Stimulated activated memory B cell treated with anti-CD40 and anti-IgM and Interleukin-4, amounts not matched to agents 10 μg/mL and 1 μg/mL and 100 μg/mL, for 72 hours (primary cell): ENCODE results near the gene FAM193A.
"Not testable (repeated sequence)": the region's sequence is repeated elsewhere in the genome, so short reads cannot be mapped to it uniquely, and the experiment has no call there.

Source experiments
- ATAC-seq: fragments of 150-1000 bp; cut with Tn5 transposase; 2 replicates; pipeline ENCODE4 v1.10.0; 2021
- H3K27ac Mint-ChIP-seq: one replicate; pipeline ENCODE4 v1.8.0; 2022; ENCODE audit warnings: mild to moderate bottlenecking, mixed read lengths
- H3K27me3 Mint-ChIP-seq: one replicate; pipeline ENCODE4 v1.8.0; 2022; ENCODE audit warnings: mixed read lengths
- H3K36me3 Mint-ChIP-seq: one replicate; pipeline ENCODE4 v1.8.0; 2022; ENCODE audit warnings: mixed read lengths
- H3K4me1 Mint-ChIP-seq: one replicate; pipeline ENCODE4 v1.8.0; 2022; ENCODE audit warnings: mixed read lengths
- H3K4me3 Mint-ChIP-seq: one replicate; pipeline ENCODE4 v1.8.0; 2022; ENCODE audit warnings: mild to moderate bottlenecking, moderate library complexity, mixed read lengths
- H3K9me3 Mint-ChIP-seq: one replicate; pipeline ENCODE4 v1.8.0; 2022; ENCODE audit warnings: mixed read lengths

Gene FAM193A

DNA sequence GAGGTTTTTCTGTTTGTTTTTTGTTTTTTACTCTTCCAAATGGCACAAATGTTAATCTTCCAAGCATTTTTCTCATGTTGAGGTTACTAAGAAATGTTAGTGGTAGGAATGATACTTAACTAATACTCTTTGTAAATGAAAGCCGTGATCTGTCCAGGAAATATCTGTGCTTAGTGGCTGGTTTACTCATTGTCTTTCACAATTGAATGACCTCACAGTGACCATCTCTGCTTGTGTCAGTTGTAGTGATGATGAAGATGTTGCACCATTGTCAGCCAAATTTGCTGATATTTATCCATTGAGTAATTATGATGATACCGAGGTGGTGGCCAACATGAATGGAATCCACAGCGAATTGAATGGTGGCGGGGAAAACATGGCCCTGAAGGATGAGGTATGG is 126.2 kb downstream of the FAM193A start:
- Mint-ChIP-seq H3K9me3 (no peaks in the 10 kb centered on the region), H3K27ac (peak overlapping the region; percentile 23), H3K4me3 (no peak overlapping the region), H3K27me3 (no peaks in the 10 kb centered on the region), H3K36me3 (peaks cover 76% of the 10 kb centered on the region), H3K4me1 (peaks cover 26% of the 10 kb centered on the region)
- ATAC-seq: no peak

DNA sequence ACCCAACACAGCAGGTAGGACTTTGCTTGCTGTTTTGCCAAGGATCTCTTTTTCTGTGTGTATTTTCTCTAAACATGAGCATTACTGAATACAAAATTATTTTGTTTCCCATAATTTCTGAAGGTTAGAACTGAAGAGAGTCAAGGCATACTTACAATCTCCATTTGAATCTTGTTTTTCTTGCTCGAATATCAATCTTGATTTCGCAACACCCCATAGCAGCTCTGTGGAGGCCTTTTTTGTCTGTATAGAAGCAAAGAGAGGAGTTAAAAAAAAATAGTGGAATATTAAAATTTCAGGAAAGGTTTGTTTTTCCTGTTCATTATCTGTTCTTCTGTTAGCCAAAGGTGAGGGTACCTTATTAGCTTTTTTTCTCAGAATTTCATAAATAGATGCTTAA is 126.8 kb downstream of the FAM193A start:
- Mint-ChIP-seq H3K4me3 (no peak overlapping the region), H3K27me3 (no peaks in the 10 kb centered on the region), H3K4me1 (peaks cover 27% of the 10 kb centered on the region), H3K36me3 (peaks cover 71% of the 10 kb centered on the region), H3K27ac (peak overlapping the region; percentile 23), H3K9me3 (no peaks in the 10 kb centered on the region)
- ATAC-seq: no peak

DNA sequence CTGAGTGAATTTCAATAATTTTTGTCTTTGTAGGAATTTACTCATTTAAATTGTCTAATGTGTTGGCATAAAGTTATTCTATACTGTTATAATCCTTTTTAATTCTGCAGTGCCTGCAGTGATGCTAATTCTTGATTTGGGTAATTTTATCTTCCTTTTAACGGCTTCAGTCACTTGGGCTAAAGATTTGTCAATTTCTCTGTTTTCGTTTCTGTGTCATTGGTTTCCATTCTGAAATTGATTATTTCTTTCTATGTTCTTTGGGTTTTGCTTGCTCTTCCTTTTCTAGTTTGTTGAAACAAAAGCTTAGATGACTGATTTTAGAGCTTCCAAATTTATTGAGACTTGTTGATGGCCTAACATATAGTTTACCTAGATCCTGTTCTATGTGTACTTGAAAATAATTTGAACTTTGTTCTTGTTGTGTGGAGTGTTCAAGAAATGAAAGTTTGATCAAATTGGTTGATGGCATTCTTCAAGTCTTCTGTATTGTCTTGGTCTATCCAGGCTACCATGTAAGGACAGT is 130.3 kb downstream of the FAM193A start:
- ATAC-seq: no peak
- Mint-ChIP-seq H3K27ac (peak overlapping the region; percentile 75), H3K36me3 (peaks cover 65% of the 10 kb centered on the region), H3K4me1 (peaks cover 51% of the 10 kb centered on the region), H3K4me3 (no peak overlapping the region), H3K27me3 (no peaks in the 10 kb centered on the region), H3K9me3 (no peaks in the 10 kb centered on the region)

DNA sequence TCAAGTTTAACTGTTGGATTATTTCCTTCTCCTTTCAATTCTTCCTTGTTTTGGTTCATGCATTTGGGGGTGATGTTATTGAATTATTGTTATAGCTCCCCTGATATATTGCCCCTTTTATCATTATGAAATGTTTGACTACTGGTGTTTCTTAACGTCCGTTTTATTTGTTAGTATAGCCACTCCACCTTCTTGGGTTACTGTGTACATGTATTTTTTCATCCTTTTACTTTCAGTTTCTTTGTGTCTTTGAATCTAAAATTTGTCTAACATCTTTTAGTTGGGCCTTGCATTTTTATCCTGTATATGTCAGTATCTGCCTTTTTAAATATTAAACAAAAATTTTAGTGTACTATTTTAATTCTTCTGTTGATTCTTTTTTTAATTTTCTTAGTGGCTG is 131.0 kb downstream of the FAM193A start:
- Mint-ChIP-seq H3K36me3 (peaks cover 71% of the 10 kb centered on the region), H3K27me3 (no peaks in the 10 kb centered on the region), H3K9me3 (no peaks in the 10 kb centered on the region), H3K4me3 (peak overlapping the region; percentile 60), H3K27ac (peak overlapping the region; percentile 75), H3K4me1 (peaks cover 58% of the 10 kb centered on the region)
- ATAC-seq: no peak

DNA sequence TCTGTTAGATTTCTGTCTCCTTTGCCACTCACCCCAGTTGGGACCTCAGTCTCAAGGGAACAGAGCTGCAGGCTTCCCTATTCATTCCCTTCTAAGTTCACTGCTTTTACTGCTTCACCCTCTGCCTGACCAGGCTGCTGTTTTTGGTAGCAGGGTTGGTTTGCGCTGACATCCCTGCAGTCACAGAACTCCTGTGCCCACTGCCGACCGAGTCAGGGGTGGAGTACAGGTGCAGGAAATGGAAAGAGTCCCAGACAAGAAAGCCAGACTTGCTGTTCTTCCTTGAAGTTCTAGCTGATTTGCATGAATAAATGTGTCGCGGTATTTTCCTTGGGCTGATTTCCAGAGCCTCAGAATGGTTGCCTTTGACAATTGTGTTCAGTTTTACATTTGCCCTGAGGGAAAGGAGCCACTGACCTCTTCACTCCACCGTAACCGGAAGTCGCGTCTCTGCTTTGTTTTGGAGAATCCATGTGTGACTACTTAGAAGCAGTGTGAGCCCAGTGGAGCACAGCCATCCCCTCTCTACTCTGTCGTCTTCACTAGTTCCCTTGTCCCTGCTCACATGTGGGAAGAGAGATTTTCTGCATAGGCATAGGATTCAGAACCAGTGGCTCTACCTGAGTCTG is 134.9 kb downstream of the FAM193A start:
- Mint-ChIP-seq H3K9me3 (no peaks in the 10 kb centered on the region), H3K4me1 (peaks cover 52% of the 10 kb centered on the region), H3K36me3 (peaks cover 74% of the 10 kb centered on the region), H3K4me3 (no peak overlapping the region), H3K27me3 (no peaks in the 10 kb centered on the region), H3K27ac (peak overlapping the region; percentile 12)
- ATAC-seq: no peak

DNA sequence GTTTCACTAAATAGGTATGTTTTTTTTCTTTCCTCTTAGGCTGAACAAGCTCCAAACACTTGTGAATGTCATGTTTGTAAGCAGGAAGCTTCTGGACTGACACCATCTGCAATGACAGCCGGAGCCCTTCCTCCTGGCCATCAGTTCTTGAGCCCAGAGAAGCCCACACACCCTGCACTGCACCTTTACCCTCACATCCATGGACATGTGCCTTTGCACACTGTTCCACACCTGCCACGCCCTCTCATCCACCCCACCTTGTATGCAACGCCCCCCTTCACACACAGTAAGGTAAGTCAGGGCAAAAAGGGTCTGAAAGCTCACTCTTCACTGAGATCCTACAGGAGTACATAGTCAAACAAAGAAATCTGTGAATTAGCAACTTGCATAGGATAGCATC is 135.6 kb downstream of the FAM193A start:
- Mint-ChIP-seq H3K27me3 (no peaks in the 10 kb centered on the region), H3K9me3 (peaks cover 2% of the 10 kb centered on the region), H3K27ac (peak overlapping the region; percentile 12), H3K4me3 (no peak overlapping the region), H3K4me1 (peaks cover 49% of the 10 kb centered on the region), H3K36me3 (peaks cover 76% of the 10 kb centered on the region)
- ATAC-seq: no peak

DNA sequence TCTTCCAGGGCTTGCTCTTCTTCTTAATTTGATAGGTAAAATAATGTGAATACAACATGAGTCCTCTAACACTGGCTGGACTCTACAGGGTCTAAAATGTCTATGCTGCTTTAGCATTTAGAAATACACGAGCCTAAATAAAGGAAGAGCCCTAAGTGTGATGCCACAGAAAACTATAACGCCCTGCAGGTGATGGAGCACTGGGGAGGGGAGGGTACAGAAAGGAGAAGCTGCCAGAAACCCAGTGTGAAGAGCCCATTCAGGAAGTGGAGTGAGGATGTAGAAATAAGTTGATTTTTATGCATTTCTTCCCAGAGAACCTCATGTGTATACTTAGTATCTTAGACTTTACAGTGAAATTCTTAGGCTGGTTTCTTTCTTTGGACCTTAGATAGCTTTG is 136.3 kb downstream of the FAM193A start:
- no peaks in the 10 kb centered on the region for H3K27me3 Mint-ChIP-seq
- peak overlapping the region; percentile 12 for H3K27ac Mint-ChIP-seq
- H3K4me3 Mint-ChIP-seq: no peak overlapping the region
- peaks cover 3% of the 10 kb centered on the region for H3K9me3 Mint-ChIP-seq
- no peak for ATAC-seq
- peaks cover 47% of the 10 kb centered on the region for H3K4me1 Mint-ChIP-seq
- peaks cover 77% of the 10 kb centered on the region for H3K36me3 Mint-ChIP-seq

DNA sequence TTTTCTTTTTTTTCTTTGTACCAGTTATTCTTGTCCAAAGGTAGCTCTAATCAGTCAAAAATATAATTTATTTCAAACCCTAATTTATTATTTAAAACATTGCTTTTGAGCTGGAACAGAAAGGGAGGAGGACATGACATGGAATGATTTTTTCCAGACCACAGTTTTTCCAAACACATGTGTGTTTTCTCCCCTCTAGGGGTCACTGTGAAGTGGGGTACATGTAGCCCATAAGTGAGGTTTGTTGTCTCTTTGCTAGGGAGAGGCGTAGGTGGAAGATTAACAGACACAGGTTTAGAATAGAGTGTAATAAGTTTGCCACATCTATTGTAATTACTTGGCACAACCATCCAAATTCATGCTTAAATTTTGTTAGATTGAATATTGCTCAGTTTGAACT is 136.7 kb downstream of the FAM193A start:
- Mint-ChIP-seq H3K4me3 (no peak overlapping the region), H3K27ac (peak overlapping the region; percentile 12), H3K36me3 (peaks cover 79% of the 10 kb centered on the region), H3K9me3 (peaks cover 3% of the 10 kb centered on the region), H3K4me1 (peaks cover 46% of the 10 kb centered on the region), H3K27me3 (no peaks in the 10 kb centered on the region)
- no peak for ATAC-seq

DNA sequence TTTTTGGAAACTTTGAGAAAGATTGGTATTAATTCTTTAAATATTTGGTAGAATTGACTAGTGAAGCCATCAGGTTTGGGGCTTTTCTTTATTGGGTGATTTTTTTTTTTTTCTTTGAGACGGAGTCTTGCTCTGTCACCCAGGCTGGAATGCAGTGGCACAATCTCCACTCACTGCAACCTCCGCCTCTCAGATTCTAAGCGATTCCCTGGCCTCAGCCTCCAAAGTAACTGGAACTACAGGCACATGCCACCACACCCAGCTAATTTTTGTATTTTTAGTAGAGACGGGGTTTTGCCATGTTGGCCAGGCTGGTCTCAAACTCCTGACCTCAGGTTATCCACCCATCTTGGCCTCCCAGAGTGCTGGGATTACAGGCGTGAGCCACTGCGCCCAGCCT is 143.3 kb downstream of the FAM193A start:
- ATAC-seq, H3K27ac Mint-ChIP-seq, H3K4me3 Mint-ChIP-seq, H3K27me3 Mint-ChIP-seq, H3K9me3 Mint-ChIP-seq: not testable (repeated sequence)
- H3K36me3 Mint-ChIP-seq: peaks cover 84% of the 10 kb centered on the region
- H3K4me1 Mint-ChIP-seq: peaks cover 12% of the 10 kb centered on the region

DNA sequence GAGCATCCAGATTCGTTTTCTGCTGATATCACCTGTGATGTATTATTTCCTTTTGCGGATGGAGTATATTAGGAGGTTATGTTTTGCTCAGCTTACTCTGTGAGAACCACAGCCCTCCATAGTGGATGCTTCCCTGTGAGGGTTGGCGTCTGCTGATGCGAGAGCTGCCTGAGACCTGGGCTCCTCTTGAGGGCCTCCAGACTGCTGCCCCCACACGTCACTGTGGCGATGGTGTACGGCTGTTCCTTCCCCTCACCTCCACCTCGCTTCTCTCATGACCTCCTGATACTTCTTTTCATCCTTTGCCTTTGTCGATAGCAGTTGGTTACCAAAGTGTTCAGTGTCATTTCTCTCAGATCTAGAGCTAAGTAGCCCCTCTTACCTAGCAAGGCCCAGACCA is 148.0 kb downstream of the FAM193A start:
- Mint-ChIP-seq H3K36me3 (peaks cover 64% of the 10 kb centered on the region), H3K27ac (peak overlapping the region; percentile 10)
- ATAC-seq: no peak

DNA sequence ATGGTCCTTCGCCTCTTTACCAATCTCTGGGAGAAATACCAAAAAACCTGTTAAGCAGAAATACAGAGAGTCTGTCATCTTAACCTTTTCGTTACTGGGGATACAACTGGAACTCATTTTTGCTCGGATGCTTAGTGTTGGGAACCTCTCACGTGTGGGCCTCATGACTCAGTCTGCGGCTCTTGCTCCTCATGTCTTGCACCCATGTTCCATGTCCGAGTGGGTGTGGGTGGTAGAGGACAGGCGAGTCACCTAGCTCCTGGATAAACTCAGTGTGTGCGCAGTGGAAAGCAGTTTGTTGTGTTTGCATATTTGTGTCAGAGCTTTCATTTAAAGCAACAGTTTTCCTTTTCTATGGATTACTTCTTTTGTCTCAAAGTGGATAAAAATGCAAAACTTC is 149.1 kb downstream of the FAM193A start:
- H3K27me3 Mint-ChIP-seq: no peaks in the 10 kb centered on the region
- H3K9me3 Mint-ChIP-seq: no peaks in the 10 kb centered on the region
- no peak overlapping the region for H3K27ac Mint-ChIP-seq
- peaks cover 60% of the 10 kb centered on the region for H3K36me3 Mint-ChIP-seq
- no peak overlapping the region for H3K4me3 Mint-ChIP-seq
- no peak for ATAC-seq
- H3K4me1 Mint-ChIP-seq: peaks cover 17% of the 10 kb centered on the region

More for the DNA sequence above, 148.0 kb downstream of the FAM193A start:
- H3K27me3 Mint-ChIP-seq: no peaks in the 10 kb centered on the region
- H3K9me3 Mint-ChIP-seq: no peaks in the 10 kb centered on the region
- no peak overlapping the region for H3K4me3 Mint-ChIP-seq
- H3K4me1 Mint-ChIP-seq: peaks cover 6% of the 10 kb centered on the region

DNA sequence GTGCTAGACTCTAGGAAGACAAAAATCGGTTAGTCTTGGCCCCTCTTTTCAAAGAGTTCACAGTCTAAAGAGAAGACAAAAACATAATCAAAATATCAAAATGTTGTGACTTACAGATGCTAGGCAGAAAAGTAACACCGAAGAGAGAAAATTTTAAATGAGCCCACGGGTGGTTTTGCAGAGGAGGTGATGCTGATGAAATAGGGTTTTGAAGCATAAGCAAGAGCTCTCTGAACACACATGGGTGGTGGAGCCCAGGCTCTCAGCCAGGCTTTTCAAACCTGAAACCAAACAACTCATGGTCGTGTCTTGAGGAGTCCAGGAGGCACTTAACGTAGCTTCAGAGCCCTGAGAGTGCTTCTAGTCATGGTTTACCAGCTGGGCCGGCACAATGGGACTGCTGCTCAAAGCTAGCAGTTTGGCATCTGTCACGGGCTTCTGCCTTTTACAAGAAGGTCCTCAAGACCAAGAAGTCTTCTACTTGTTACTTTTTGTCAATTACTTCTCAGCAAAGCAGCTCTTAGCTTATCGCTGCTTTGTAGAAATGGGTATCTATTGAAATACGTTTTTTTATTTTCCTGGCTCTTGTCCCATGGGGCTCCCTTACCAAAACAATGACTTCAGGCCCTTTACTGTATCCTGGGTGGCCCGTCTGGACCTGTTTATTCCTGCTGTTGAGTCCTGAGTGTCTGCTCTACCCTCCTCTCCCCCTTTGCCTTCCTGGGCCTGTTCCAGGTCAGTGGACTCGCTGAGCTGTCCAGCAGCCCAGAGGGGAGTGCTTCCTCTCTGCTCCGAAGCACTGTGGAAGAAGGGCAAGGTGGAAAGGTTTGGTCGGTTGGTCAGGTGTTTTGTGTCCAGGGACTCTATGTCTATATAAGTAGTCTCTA is 150.2 kb downstream of the FAM193A start:
- Mint-ChIP-seq H3K27ac (peak overlapping the region; percentile 54), H3K4me1 (peaks cover 28% of the 10 kb centered on the region), H3K4me3 (no peak overlapping the region), H3K36me3 (peaks cover 57% of the 10 kb centered on the region), H3K9me3 (no peaks in the 10 kb centered on the region), H3K27me3 (no peaks in the 10 kb centered on the region)
- ATAC-seq: no peak

DNA sequence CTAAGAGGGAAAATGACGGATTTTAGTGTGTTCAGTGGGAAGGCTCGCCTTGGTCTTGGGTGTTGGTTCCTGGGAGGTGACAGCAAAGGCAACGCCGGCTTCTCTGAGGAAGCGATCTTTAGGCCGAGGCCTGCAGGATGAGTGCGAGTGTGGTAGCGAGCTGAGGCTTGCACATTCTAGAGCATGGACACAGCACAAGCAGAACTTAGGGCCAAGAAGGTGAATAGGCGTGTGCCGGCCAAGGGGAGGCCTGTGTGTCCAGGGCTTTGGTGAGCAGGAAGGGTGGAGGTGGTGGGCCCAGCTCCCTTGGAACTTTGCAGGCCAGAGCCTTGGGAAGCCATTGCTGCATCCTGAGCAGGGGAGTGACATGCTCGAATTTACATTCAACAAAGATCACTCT is 151.8 kb downstream of the FAM193A start:
- ATAC-seq: no peak
- Mint-ChIP-seq H3K9me3 (peaks cover 5% of the 10 kb centered on the region), H3K4me1 (peaks cover 44% of the 10 kb centered on the region), H3K36me3 (peaks cover 57% of the 10 kb centered on the region), H3K4me3 (no peak overlapping the region), H3K27me3 (no peaks in the 10 kb centered on the region), H3K27ac (peak overlapping the region; percentile 93)

DNA sequence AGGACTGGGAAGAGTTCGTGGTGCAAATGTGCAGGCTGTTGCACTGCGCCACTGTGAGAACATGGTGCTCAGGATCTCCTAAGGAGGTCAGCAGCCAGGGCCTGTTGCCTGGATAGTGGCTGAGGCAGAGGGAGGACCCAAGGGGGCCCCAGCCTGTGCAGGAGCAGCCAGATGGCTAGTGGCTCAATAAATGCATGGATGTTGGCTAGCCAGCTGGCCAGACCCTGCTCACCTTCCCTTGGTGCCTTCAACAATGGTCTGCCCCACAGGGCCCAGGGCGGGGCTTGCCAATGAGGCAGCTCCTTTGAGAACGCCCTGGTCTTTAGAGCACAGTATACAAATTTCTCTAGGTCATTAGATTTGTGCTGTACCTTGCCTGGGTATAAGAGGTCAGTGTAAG is 152.2 kb downstream of the FAM193A start:
- peak overlapping the region; percentile 93 for H3K27ac Mint-ChIP-seq
- peaks cover 48% of the 10 kb centered on the region for H3K4me1 Mint-ChIP-seq
- no peak for ATAC-seq
- peaks cover 57% of the 10 kb centered on the region for H3K36me3 Mint-ChIP-seq
- H3K4me3 Mint-ChIP-seq: no peak overlapping the region
- H3K27me3 Mint-ChIP-seq: no peaks in the 10 kb centered on the region
- H3K9me3 Mint-ChIP-seq: peaks cover 5% of the 10 kb centered on the region

DNA sequence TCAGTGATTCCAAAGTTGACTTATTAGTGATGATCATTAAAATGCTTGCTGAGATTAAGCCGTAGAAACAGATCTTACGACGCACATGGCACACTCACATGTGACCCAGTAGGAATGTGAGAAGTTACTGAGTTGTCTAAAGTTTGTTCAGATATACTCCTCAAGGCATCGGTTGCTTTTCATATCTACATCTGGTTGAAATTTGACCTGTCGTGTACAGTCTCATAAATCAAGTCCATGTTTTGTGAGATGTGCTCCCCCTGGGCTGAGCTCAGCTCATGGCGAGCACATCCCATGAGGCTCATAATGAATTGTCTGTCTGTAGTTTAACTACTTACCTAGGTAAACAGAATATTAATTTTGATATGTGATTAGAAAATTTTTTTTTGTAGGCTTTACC is 152.7 kb downstream of the FAM193A start:
- Mint-ChIP-seq H3K4me1 (peaks cover 52% of the 10 kb centered on the region), H3K27ac (peak overlapping the region; percentile 93), H3K27me3 (no peaks in the 10 kb centered on the region), H3K4me3 (no peak overlapping the region), H3K9me3 (peaks cover 5% of the 10 kb centered on the region), H3K36me3 (peaks cover 57% of the 10 kb centered on the region)
- no peak for ATAC-seq
